ENCODE measurements around the gene CLCNKA.
"Not testable (repeated sequence)": the region's sequence is repeated elsewhere in the genome, so short reads cannot be mapped to it uniquely, and the experiment has no call there.

CLCNKA gene

GRCh38 chr1:15998929-15999328 lies 22.9 kb upstream of the CLCNKA start:
- no peak for DNase-seq

GRCh38 chr1:16001274-16001673 lies 20.6 kb upstream of the CLCNKA start:
- not testable (repeated sequence) for DNase-seq

GRCh38 chr1:16005597-16005996 lies 16.2 kb upstream of the CLCNKA start:
- DNase-seq = no peak

GRCh38 chr1:16006010-16006409 lies 15.8 kb upstream of the CLCNKA start:
- no peak for DNase-seq

GRCh38 chr1:16006552-16007485 lies 15.0 kb upstream of the CLCNKA start:
- no peak for DNase-seq

GRCh38 chr1:16007671-16008341 lies 14.0 kb upstream of the CLCNKA start:
- no peak for DNase-seq

GRCh38 chr1:16009030-16009460 lies 12.8 kb upstream of the CLCNKA start:
- DNase-seq = peak; percentile 25

- no peak for DNase-seq
These were observed 12.2 kb upstream of the CLCNKA start for GRCh38 chr1:16009678-16010077.

GRCh38 chr1:16010837-16011236 lies 11.0 kb upstream of the CLCNKA start:
- no peak for DNase-seq

GRCh38 chr1:16011936-16012589 lies 9.8 kb upstream of the CLCNKA start:
- no peak for DNase-seq

GRCh38 chr1:16012590-16013219 lies 9.1 kb upstream of the CLCNKA start:
- DNase-seq = no peak

GRCh38 chr1:16013220-16013907 lies 8.5 kb upstream of the CLCNKA start:
- DNase-seq = no peak

GRCh38 chr1:16013908-16014258 lies 8.0 kb upstream of the CLCNKA start:
- DNase-seq = no peak

- DNase-seq = no peak
These were observed 7.0 kb upstream of the CLCNKA start for GRCh38 chr1:16014509-16015482.

GRCh38 chr1:16015491-16015890 lies 6.3 kb upstream of the CLCNKA start:
- no peak for DNase-seq

- DNase-seq = no peak
These were observed 5.6 kb upstream of the CLCNKA start for GRCh38 chr1:16015960-16016901.

GRCh38 chr1:16017076-16017460 lies 4.8 kb upstream of the CLCNKA start:
- DNase-seq = no peak

- DNase-seq = no peak
These were observed 4.2 kb upstream of the CLCNKA start, which contains the start of gene HSPB7 for GRCh38 chr1:16017461-16018303. Gene HSPB7 (minus strand): TSS chr1:16018043. CDS start chr1:16017963, 80 bp downstream.

- DNase-seq = no peak
These were observed 3.5 kb upstream of the CLCNKA start for GRCh38 chr1:16018308-16018707.
